AG09319 (cell line): ENCODE measurements around the gene ATP12A.

Experiments used
- DNase-seq: peaks from one replicate; pipeline ENCODE4 v3.0.0-alpha.2; 2010; ENCODE audit warnings: low read depth; ENCODE audit errors: extremely low read depth
- CTCF ChIP-seq: IDR thresholded peaks from 2 replicates; pipeline ENCODE4 v1.5.1; 2011; ENCODE audit warnings: low read depth, mild to moderate bottlenecking, inconsistent platforms, low read length, moderate library complexity

The ATP12A gene

DNA sequence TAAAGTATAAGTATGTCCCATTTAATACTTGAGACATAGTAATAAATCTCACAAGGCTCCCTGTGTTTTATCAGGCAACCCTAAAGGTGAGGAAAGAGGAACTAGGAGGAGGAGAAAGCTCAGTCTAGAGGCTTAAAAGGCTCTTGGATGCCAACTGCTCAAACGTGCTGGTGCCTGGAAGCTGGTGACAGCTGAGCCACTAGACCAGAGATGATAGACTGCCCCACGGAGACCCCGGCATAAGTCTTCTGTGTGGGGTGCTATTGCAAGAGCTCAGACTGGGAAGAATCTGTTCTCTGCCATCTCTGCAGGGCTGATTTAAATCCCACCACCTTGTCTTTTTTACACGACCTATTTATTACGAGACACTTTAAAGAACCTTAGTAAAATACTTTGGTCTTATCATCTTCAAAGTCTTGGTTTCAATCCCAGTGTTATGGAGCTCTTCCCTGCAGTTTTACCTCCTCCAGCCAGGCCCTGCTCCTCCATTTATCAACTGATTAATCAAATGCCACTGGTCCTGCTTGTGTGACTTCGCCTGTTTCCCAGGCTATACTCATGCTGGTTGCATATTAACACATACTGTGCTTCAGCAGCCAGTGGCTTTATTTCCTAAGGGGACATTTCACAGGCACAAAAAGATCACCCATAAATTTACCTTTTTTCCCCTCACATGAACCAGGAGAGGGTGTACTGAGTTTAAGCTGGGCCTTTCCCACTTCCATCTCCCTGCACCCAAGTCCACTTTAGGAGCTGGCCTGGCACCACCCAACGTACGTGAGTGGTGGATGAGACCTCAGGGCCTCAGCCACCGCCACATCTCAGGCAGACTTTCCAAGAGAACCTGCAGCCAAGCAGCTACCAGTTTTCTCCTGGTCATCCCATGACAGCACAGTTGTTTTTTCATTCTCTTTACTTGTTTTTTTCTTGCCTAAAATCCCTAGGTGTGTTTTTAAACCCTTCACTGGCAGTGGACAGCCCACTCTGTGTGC lies 7.8 kb upstream of the ATP12A start:
- no peak; the same call in 1 of the 2 replicates for TF ChIP-seq CTCF
- no peak for DNase-seq

GRCh38 chr13:24675806-24676570 lies 4.2 kb upstream of the ATP12A start:
- no peak for DNase-seq
- no peak for TF ChIP-seq CTCF

GRCh38 chr13:24678151-24678550 lies 2.1 kb upstream of the ATP12A start:
- no peak for DNase-seq
- no peak for TF ChIP-seq CTCF

- DNase-seq: no peak
- no peak for TF ChIP-seq CTCF
Observed at GRCh38 chr13:24679686-24680085, 522 bp upstream of the ATP12A start.

GRCh38 chr13:24680921-24681604 lies 855 bp downstream of the ATP12A start:
- TF ChIP-seq CTCF: no peak
- DNase-seq: no peak

GRCh38 chr13:24681930-24682329 lies 1.7 kb downstream of the ATP12A start:
- no peak for TF ChIP-seq CTCF
- no peak for DNase-seq
